GM23338 (cell line): ENCODE results near the gene RPS6KA5. TPM values are rescaled to one million over a fixed set of nuclear protein-coding genes. Genes with fewer than 3 reads are reported as not detected.
"Not testable (repeated sequence)": the region's sequence is repeated elsewhere in the genome, so short reads cannot be mapped to it uniquely, and the experiment has no call there.

Experiments used
- ATAC-seq: fragments of 200-7000 bp; cut with Tn5 transposase; 3 replicates; pipeline ENCODE4 v1.9.1; 2020
- DNase-seq: peaks from one replicate; pipeline ENCODE4 v3.0.0-alpha.2; 2015; ENCODE audit warnings: low spot score
- H2AFZ ChIP-seq: fragments of 200-600 bp; sonication (generic); 2 replicates; pipeline ENCODE4 v1.8.0; 2016; ENCODE audit warnings: antibody characterized with exemption, mild to moderate bottlenecking, moderate library complexity
- H3F3A ChIP-seq: fragments of 200-600 bp; sonication (generic); replicated peaks from 2 replicates; pipeline ENCODE4 v1.8.0; 2017; ENCODE audit warnings: antibody characterized with exemption, mixed run types, low read depth
- H3K27ac ChIP-seq: fragments of 200-600 bp; sonication (generic); 2 replicates; pipeline ENCODE4 v1.6.1; 2016; ENCODE audit warnings: low read depth
- H3K27me3 ChIP-seq: fragments of 200-600 bp; sonication (generic); 2 replicates; pipeline ENCODE4 v1.8.0; 2016; ENCODE audit warnings: mild to moderate bottlenecking, mixed run types, moderate library complexity; ENCODE audit not compliant: insufficient read depth
- H3K36me3 ChIP-seq: fragments of 200-600 bp; sonication (generic); 2 replicates; pipeline ENCODE4 v1.8.0; 2016; ENCODE audit warnings: mild to moderate bottlenecking; ENCODE audit not compliant: insufficient read depth
- H3K4me1 ChIP-seq: fragments of 200-600 bp; sonication (generic); 2 replicates; pipeline ENCODE4 v1.8.0; 2016; ENCODE audit warnings: mild to moderate bottlenecking, moderate library complexity; ENCODE audit not compliant: insufficient read depth
- H3K4me2 ChIP-seq: fragments of 200-600 bp; sonication (generic); 2 replicates; pipeline ENCODE4 v1.7.1; 2017; ENCODE audit warnings: mixed run types
- H3K4me3 ChIP-seq: fragments of 200-600 bp; sonication (generic); 2 replicates; pipeline ENCODE4 v1.6.1; 2016; ENCODE audit warnings: mixed run types
- H3K79me2 ChIP-seq: fragments of 200-600 bp; sonication (generic); replicated peaks from 2 replicates; pipeline ENCODE4 v1.8.0; 2017; ENCODE audit warnings: mild to moderate bottlenecking; ENCODE audit not compliant: insufficient read depth
- H3K9me2 ChIP-seq: fragments of 200-600 bp; sonication (generic); 2 replicates; pipeline ENCODE4 v1.8.0; 2017; ENCODE audit not compliant: insufficient read depth
- H4K20me1 ChIP-seq: fragments of 200-600 bp; sonication (generic); replicated peaks from 2 replicates; pipeline ENCODE4 v1.8.0; 2017; ENCODE audit warnings: mild to moderate bottlenecking; ENCODE audit not compliant: insufficient read depth
- H3K27ac Mint-ChIP-seq: 2 replicates; pipeline ENCODE4 v1.8.0; 2020; ENCODE audit warnings: inconsistent platforms, mild to moderate bottlenecking, moderate library complexity, mixed read lengths
- H3K27me3 Mint-ChIP-seq: 3 replicates; pipeline ENCODE4 v1.8.0; 2022; ENCODE audit warnings: low read depth, mild to moderate bottlenecking, moderate library complexity, mixed read lengths, inconsistent platforms; ENCODE audit not compliant: insufficient read depth, poor library complexity
- H3K36me3 Mint-ChIP-seq: 3 replicates; pipeline ENCODE4 v1.8.0; 2021; ENCODE audit warnings: low read depth, mild to moderate bottlenecking, inconsistent platforms, moderate library complexity, mixed read lengths
- H3K4me1 Mint-ChIP-seq: 3 replicates; pipeline ENCODE4 v1.8.0; 2020; ENCODE audit warnings: mild to moderate bottlenecking, inconsistent platforms, mixed read lengths
- H3K4me3 Mint-ChIP-seq: 3 replicates; pipeline ENCODE4 v1.8.0; 2021; ENCODE audit warnings: moderate library complexity, mild to moderate bottlenecking, inconsistent platforms, mixed read lengths
- H3K9me3 Mint-ChIP-seq: 3 replicates; pipeline ENCODE4 v1.8.0; 2020; ENCODE audit warnings: moderate library complexity, mild to moderate bottlenecking, inconsistent platforms, mixed read lengths
- CREB1 ChIP-seq: fragments of 250-450 bp; sonication (Bioruptor Pico); IDR thresholded peaks from 2 replicates; pipeline ENCODE4 v1.5.0; 2020; ENCODE audit warnings: low read depth, mild to moderate bottlenecking, moderate library complexity
- CTCF ChIP-seq, 2 experiments: fragments of 200-600 bp in 1 of 2; sonication (generic) in 1 of 2; conservative IDR thresholded peaks; 2 replicates each; pipeline versions ENCODE4 v1.5.1 to v1.6.1; 2016 to 2017; ENCODE audit warnings: antibody characterized with exemption in 2 of 2, low read depth in 2 of 2, mild to moderate bottlenecking in 2 of 2, moderate library complexity in 1 of 2
- ETS1 ChIP-seq: IDR thresholded peaks from 2 replicates; pipeline ENCODE4 v1.6.1; 2016; ENCODE audit warnings: antibody characterized with exemption
- EZH2 ChIP-seq: fragments of 200-600 bp; sonication (generic); IDR thresholded peaks from one replicate; pipeline ENCODE4 v1.8.0; 2017; ENCODE audit warnings: antibody characterized with exemption, mild to moderate bottlenecking, low read depth; ENCODE audit not compliant: unreplicated experiment
- EZH2phosphoT487 ChIP-seq: fragments of 200-600 bp; sonication (generic); IDR thresholded peaks from one replicate; pipeline ENCODE4 v1.8.1; 2018; ENCODE audit warnings: antibody characterized with exemption; ENCODE audit not compliant: unreplicated experiment
- REST ChIP-seq: IDR thresholded peaks from one replicate; pipeline ENCODE4 v1.6.1; 2018; ENCODE audit warnings: antibody characterized with exemption; ENCODE audit not compliant: unreplicated experiment
- ZNF114 ChIP-seq: fragments of 250-450 bp; sonication (Bioruptor Pico); IDR thresholded peaks from 2 replicates; pipeline ENCODE4 v1.5.0; 2020; ENCODE audit warnings: mild to moderate bottlenecking, moderate library complexity
- ZNF462 ChIP-seq: fragments of 250-450 bp; sonication (Bioruptor Pico); IDR thresholded peaks from 2 replicates; pipeline ENCODE4 v1.5.0; 2020; ENCODE audit warnings: mild to moderate bottlenecking, moderate library complexity
- polyA plus RNA-seq: library from polyadenylated mRNA; unstranded; fragments of >200 nt; fragmentation: Nextera tagmentation; extraction: Ambion mirVana; gene quantifications from 2 replicates; pipeline ENCODE4 v1.2.1, GENCODE V29; 2016
- total RNA-seq: library from RNA; depleted of rRNA; stranded (reverse); fragments of >200 nt; shearing (Covaris generic); gene quantifications from 2 replicates; pipeline ENCODE4 v1.2.3, GENCODE V29; 2014

RPS6KA5 gene
- total and polyA plus RNA-seq, 2 experiments from 2014 or later: 2.1 to 2.4 TPM

- TF ChIP-seq REST: no peak
Observed at GRCh38 chr14:91035855-91036254, 24.6 kb downstream of the RPS6KA5 start (continued).

- not testable (repeated sequence) for H3K9me2 ChIP-seq, DNase-seq, H3K36me3 ChIP-seq, H3K27me3 Mint-ChIP-seq, H3K4me3 ChIP-seq, H2AFZ ChIP-seq, H3K4me2 ChIP-seq, H3K27ac Mint-ChIP-seq, H3K79me2 ChIP-seq, H3K27ac ChIP-seq, H3F3A ChIP-seq, ATAC-seq, H3K27me3 ChIP-seq, H3K36me3 Mint-ChIP-seq, H4K20me1 ChIP-seq, H3K9me3 Mint-ChIP-seq, H3K4me1 ChIP-seq, H3K4me3 Mint-ChIP-seq
- H3K4me1 Mint-ChIP-seq: peaks cover 15% of the 10 kb centered on the region
Observed at GRCh38 chr14:91034379-91034778, 26.1 kb downstream of the RPS6KA5 start.

- Mint-ChIP-seq H3K9me3 (no peaks in the 10 kb centered on the region), H3K4me3 (no peak overlapping the region), H3K27me3 (no peaks in the 10 kb centered on the region), H3K4me1 (peaks cover 15% of the 10 kb centered on the region), H3K36me3 (no peaks in the 10 kb centered on the region), H3K27ac (no peak overlapping the region)
- no peaks in the 10 kb centered on the region for H3K27me3 ChIP-seq
- DNase-seq (no peak), ATAC-seq (no peak)
- no peaks in the 10 kb centered on the region for H3F3A ChIP-seq
- no peaks in the 10 kb centered on the region; the same call in 1 of the 2 replicates for H3K36me3 ChIP-seq
- H3K4me3 ChIP-seq: no peak overlapping the region
- H3K4me1 ChIP-seq: peaks cover 10% of the 10 kb centered on the region
- H3K27ac ChIP-seq: no peak overlapping the region
- no peaks in the 10 kb centered on the region for H3K9me2 ChIP-seq
- no peak overlapping the region for H2AFZ ChIP-seq
- no peak overlapping the region for H3K4me2 ChIP-seq
- no peaks in the 10 kb centered on the region for H3K79me2 ChIP-seq
- H4K20me1 ChIP-seq: no peaks in the 10 kb centered on the region; the same call in 1 of the 2 replicates
- TF ChIP-seq ETS1: no peak
- no peak for TF ChIP-seq EZH2phosphoT487
- TF ChIP-seq EZH2: no peak
- no peak for TF ChIP-seq CREB1 (CRISPR knock-in tag)
- no peak for TF ChIP-seq ZNF114 (CRISPR knock-in tag)
- TF ChIP-seq ZNF462: no peak
- TF ChIP-seq CTCF (conservative IDR thresholded peaks at IDR 0.05; ENCODE audit: low read depth in 2 of 2): no peak
Observed at GRCh38 chr14:91032248-91032647, 28.2 kb downstream of the RPS6KA5 start.
